ENCODE results near the gene AIF1.

Gene AIF1

DNA sequence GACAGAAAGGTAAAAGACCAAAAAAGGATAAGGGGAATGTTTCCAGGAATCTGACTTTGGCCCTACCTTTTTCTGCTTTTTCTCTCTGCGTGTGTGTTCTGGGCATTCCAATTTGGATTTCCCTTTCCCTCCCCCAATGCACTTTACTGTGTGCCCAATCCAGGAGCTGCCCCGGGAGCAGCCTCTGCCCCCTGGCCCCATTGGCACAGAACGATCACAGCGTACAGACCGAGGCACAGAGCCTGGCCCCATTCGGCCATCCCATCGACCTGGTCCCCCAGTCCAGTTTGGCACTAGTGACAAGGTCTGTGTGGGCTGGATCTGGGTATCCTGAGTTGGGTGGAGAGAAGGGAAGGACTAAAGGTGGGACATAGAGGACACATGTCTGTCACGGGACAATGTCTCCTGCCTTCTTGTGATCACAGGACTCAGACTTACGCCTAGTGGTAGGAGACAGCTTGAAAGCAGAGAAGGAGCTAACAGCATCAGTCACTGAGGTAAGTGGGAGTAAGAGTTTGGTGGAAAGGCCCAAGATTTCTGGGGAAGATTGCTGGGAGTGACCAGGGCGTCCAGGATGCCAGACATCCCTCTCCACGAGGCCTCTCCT is 20.0 kb downstream of the AIF1 start:
- TF ChIP-seq, protein P1, sequence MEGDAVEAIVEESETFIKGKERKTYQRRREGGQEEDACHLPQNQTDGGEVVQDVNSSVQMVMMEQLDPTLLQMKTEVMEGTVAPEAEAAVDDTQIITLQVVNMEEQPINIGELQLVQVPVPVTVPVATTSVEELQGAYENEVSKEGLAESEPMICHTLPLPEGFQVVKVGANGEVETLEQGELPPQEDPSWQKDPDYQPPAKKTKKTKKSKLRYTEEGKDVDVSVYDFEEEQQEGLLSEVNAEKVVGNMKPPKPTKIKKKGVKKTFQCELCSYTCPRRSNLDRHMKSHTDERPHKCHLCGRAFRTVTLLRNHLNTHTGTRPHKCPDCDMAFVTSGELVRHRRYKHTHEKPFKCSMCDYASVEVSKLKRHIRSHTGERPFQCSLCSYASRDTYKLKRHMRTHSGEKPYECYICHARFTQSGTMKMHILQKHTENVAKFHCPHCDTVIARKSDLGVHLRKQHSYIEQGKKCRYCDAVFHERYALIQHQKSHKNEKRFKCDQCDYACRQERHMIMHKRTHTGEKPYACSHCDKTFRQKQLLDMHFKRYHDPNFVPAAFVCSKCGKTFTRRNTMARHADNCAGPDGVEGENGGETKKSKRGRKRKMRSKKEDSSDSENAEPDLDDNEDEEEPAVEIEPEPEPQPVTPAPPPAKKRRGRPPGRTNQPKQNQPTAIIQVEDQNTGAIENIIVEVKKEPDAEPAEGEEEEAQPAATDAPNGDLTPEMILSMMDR (IDR thresholded peaks at IDR 0.05; ENCODE audit: extremely low read depth, missing control alignments), result no peak
- DNase-seq (ENCODE audit: low spot score), result no peak

DNA sequence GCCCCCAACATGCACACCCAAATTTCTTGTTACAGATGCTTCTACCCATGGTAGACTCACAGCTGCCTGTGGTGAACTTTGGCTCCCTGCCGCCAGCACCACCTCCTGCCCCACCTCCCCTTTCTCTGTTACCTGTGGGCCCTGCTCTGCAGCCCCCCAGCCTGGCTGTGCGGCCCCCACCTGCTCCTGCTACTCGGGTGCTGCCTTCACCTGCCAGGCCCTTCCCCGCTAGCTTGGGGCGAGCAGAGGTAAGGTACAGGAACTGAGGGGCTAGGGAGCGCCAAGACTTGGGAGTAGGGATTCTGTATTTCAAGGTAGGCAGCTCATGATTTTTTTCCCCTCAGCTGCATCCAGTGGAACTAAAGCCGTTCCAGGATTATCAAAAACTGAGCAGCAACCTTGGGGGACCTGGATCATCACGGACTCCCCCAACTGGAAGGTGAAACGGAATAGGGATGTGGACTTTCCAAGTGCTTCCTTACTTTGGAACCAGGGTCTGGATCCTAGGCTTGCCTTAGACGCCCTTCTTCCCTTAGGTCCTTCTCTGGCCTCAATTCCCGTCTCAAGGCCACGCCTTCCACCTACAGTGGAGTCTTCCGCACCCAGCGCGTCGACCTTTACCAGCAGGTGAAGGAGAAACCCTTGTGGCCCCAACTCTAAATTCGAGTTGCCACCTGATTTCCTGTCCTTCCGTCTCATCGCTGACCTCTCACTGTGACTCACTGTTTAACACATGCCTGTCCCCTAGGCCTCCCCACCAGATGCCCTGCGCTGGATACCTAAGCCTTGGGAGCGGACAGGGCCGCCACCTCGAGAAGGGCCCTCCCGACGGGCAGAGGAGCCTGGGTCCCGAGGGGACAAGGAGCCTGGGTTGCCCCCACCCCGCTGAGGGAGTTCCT is 21.9 kb downstream of the AIF1 start:
- no peak for DNase-seq (ENCODE audit: low spot score)
- TF ChIP-seq, protein P1 (IDR thresholded peaks at IDR 0.05; ENCODE audit: extremely low read depth, missing control alignments), result no peak

DNA sequence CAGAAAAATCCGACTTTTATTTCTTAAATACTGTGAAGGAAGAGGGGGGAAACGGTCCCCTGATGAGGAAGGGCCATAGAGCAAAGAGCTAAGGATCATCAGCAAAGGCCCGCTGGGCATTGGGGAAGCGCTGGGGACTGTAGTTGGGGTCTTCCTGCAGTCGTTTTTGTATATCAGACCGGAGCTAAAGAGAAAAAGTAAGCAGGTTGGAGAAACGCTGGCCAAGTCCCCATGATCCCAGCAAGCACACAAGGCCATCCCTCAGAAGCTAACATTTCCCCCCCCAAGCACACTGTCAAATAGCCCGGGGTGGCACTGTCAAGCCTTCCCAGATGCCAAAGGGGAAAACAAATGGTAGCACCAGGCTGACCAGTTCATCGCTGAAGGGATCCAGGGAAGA is 24.0 kb downstream of the AIF1 start:
- TF ChIP-seq, protein P1 (IDR thresholded peaks at IDR 0.05; ENCODE audit: extremely low read depth, missing control alignments), result no peak
- DNase-seq (ENCODE audit: low spot score), result no peak

DNA sequence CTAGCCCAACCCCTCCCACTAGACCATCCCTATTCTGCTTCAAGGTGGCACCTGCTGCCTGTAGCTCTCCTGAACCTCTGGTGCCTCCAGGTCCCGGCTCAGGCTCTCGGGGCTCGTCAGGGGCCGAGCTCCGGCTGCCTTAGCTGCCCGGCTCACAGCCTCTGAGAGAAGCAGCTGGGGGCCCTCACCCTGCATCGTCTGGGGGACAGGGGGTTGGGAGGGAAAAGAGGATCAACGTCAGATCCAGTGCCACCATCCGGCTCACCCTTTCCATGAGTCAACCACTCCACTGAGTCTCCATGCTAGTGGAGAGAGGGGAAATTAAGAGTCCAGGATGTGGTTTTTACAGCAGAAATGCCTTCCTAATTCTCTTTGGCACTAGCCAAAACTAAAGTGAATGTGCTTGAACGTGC is 24.4 kb downstream of the AIF1 start:
- TF ChIP-seq, protein P1 (IDR thresholded peaks at IDR 0.05; ENCODE audit: extremely low read depth, missing control alignments), result no peak
- no peak for DNase-seq (ENCODE audit: low spot score)

DNA sequence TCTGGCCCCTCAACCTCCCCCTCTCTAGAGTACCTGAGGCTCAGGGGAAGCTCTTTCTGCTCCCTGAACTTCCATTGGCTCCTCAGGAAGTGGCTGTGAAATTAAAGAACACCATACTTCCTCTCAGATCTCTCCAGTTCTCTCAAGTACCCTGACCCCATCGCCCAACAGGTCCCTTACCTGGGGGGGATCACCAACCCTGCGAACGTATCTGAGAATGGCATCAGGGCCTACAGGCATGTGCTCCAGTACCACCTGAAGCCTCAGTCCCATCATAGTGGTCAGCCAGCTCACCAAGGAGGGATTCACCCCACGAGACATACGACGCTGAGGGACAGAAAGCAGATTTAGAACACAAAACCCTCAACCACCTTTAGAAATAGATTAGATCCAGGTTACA is 25.6 kb downstream of the AIF1 start:
- no peak for DNase-seq (ENCODE audit: low spot score)
- TF ChIP-seq, protein P1 (IDR thresholded peaks at IDR 0.05; ENCODE audit: extremely low read depth, missing control alignments), result no peak

DNA sequence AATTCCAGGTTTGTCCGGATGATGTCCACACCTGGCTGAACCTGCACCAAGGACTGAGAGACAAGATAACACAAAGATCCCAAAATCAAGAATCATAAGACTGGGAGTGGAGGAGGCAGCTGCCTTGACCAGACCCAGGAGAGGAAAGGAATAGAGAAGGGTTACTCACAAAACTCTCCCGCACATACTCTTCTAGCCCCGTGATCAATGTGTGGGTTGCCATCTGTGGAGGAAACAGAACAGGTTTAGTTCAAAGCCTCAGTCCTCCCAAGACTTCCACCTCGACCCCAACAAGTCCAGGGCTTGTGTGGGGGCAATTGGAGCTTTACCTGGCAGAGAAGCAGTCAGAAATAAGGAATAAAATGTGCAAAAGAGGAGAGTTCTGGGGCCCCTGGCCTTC is 26.3 kb downstream of the AIF1 start:
- TF ChIP-seq, protein P1 (IDR thresholded peaks at IDR 0.05; ENCODE audit: extremely low read depth, missing control alignments), result no peak
- no peak for DNase-seq (ENCODE audit: low spot score)

DNA sequence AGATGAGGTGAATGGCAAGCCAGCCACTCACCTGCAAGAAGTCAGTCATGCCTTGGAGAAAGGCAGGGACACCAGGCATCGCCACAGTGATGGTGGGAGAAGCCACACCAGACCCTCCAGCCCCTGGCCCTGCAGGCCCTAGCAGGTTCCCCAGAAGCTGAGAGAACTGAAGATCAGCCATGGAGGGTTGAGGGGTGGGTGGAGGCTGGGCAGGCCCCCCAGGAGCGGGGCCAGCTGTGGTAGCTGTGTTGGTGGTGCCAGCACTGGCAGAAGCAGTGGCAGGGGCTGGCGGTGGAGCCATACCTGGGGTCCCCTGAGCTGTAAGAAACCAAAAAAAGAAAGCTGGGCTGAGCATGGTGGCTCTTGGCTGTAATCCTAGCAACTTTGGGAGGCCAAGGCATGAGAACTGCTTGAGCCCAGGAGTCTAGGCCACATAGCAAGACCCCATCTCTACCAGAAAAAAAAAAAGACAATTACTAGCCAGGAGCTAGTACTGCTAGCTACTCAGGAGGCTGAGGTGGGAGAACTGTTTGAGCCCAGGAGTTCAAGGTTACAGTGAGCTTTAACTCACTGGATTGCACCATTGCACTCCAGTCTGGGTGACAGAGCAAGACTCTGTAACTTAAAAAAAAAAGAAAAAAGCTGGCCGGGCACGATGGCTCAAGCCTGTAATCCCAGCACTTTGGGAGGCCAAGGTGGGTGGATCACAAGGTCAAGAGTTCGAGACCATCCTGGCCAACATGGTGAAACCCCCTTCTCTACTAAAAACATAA is 27.9 kb downstream of the AIF1 start:
- TF ChIP-seq, protein P1 (IDR thresholded peaks at IDR 0.05; ENCODE audit: extremely low read depth, missing control alignments), result no peak
- no peak for DNase-seq (ENCODE audit: low spot score)
